Fibroblast of mammary gland (primary cell): ENCODE measurements around the gene FAM222B.

Experiments
- DNase-seq: peaks from one replicate; pipeline ENCODE4 v3.0.0-alpha.2; 2010; ENCODE audit warnings: low read depth
- H3K4me3 ChIP-seq: 2 replicates; pipeline ENCODE4 v1.5.1; 2011; ENCODE audit warnings: low read depth, mild to moderate bottlenecking, low read length, moderate library complexity; ENCODE audit not compliant: control insufficient read depth
- CTCF ChIP-seq: conservative IDR thresholded peaks from 2 replicates; pipeline ENCODE4 v1.5.1; 2011; ENCODE audit warnings: low read depth, low read length, inconsistent platforms; ENCODE audit not compliant: control insufficient read depth, insufficient read depth

The FAM222B gene, protein sequence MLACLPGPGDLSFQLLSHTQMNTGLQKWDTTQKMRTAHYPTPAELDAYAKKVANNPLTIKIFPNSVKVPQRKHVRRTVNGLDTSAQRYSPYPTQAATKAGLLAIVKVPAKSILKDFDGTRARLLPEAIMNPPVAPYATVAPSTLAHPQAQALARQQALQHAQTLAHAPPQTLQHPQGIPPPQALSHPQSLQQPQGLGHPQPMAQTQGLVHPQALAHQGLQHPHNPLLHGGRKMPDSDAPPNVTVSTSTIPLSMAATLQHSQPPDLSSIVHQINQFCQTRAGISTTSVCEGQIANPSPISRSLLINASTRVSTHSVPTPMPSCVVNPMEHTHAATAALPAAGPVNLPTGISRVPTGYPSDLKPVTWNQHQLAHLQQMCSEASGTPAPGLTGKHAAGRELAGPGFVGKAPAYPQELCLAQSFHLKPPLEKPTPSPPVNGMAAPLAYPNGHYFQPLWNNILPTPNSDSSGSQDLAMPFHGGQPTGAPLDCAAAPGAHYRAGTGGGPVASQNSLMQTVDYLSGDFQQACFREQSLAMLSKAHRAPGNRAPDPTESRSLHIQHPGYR

GRCh38 chr17:28842282-28843012, at the start of gene FAM222B:
Gene FAM222B (minus strand): TSS chr17:28842790. CDS start chr17:28766667, 76,123 bp downstream.
- DNase-seq: peak; percentile 75
- H3K4me3 ChIP-seq: peak within 1 kb of the TSS; percentile 96
- TF ChIP-seq CTCF: no peak

DNA sequence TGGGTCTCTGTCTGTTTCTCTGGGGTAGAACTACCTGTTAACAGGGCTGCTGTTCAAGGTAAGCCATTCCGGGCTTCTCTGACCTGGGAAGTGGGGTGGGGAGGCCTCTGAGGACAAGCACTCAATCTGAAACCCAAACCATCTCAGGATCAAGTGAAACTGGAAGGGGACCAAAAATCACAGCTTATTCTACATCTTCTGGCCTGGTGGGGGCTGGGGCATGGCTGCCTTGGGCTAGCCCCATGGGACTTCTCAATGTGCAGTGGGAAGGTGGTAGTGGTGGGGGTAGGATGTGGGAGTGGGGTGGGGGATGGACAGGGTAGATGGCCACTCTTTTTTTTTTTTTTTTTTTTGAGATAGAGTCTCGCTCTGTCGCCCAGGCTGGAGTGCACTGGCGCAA, 49.4 kb upstream of the FAM222B start:
- H3K4me3 ChIP-seq: no peak overlapping the region
- no peak for DNase-seq
- TF ChIP-seq CTCF: no peak

DNA sequence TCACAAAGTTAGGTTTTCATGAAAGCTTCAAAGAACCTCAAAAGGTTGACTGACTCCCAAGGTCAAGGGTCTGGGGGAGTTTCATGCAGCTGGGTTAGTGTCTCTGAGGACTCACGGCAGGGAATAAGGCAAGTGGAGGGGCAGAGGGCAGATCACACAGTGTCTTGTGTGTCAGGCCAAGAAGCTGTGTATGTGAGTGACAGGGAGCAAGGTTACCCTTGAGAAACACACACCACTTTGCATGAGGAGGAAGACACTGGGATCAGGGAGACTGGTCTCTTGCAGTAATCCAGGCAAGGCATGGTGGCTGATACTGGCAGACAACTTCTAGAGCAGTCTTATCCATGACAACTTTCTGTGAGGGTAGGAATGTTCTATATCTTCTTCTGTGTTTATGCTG, 48.6 kb upstream of the FAM222B start:
- TF ChIP-seq CTCF: no peak
- no peak for DNase-seq
- no peak overlapping the region for H3K4me3 ChIP-seq

- no peak for DNase-seq
- no peak overlapping the region for H3K4me3 ChIP-seq
- no peak for TF ChIP-seq CTCF
Measured at GRCh38 chr17:28889996-28890395, 47.4 kb upstream of the FAM222B start.

DNA sequence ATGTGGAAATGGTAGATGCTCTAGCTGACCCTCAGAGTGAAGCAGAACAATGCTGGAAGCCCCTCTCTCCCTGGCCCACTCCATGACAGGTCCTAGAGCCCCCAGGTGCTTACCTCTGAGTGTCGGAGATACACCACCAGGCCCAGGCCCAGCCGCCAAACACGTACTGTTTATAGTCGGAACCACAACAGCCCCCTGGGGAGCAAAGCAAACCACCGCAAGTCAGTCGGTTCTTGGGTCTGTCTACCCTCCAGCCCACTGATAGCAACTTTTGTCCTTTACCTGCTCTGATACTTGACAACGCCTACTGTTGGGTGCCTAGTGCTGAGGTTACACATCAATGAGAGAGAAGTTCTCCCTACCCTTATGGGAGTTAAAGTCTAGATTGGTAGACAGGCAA, 46.2 kb upstream of the FAM222B start:
- no peak for DNase-seq
- no peak for TF ChIP-seq CTCF
- no peak overlapping the region for H3K4me3 ChIP-seq

GRCh38 chr17:28887871-28888471, 45.4 kb upstream of the FAM222B start:
- no peak overlapping the region for H3K4me3 ChIP-seq
- no peak for DNase-seq
- no peak for TF ChIP-seq CTCF
